GM21717 (cell line): Measurements from ENCODE around the gene SLC13A2.

Source experiments
- ATAC-seq: cut with Tn5 transposase; IDR thresholded peaks from one replicate; pipeline ENCODE4 v1.9.1; 2021; ENCODE audit warnings: mild to moderate bottlenecking, moderate library complexity; ENCODE audit not compliant: unreplicated experiment

Gene SLC13A2

GRCh38 chr17:28532050-28532960 lies 58.9 kb downstream of the SLC13A2 start:
- ATAC-seq, result no peak

- no peak for ATAC-seq
These were observed 59.8 kb downstream of the SLC13A2 start for GRCh38 chr17:28533091-28533807.

- no peak for ATAC-seq
These were observed 61.4 kb downstream of the SLC13A2 start for GRCh38 chr17:28534740-28535375.

GRCh38 chr17:28536532-28537218 lies 63.2 kb downstream of the SLC13A2 start:
- ATAC-seq, result no peak

GRCh38 chr17:28537219-28537610 lies 63.8 kb downstream of the SLC13A2 start:
- no peak for ATAC-seq

- ATAC-seq, result no peak
These were observed 65.0 kb downstream of the SLC13A2 start for GRCh38 chr17:28538296-28538895.

- ATAC-seq, result no peak
These were observed 66.8 kb downstream of the SLC13A2 start for GRCh38 chr17:28540231-28540630.

GRCh38 chr17:28541439-28541838 lies 68.0 kb downstream of the SLC13A2 start:
- ATAC-seq, result no peak

- ATAC-seq, result no peak
These were observed 71.1 kb downstream of the SLC13A2 start for GRCh38 chr17:28544402-28545140.

- no peak for ATAC-seq
These were observed 71.7 kb downstream of the SLC13A2 start for GRCh38 chr17:28545141-28545503.

GRCh38 chr17:28545787-28546415 lies 72.5 kb downstream of the SLC13A2 start:
- ATAC-seq, result no peak

- ATAC-seq, result no peak
These were observed 73.7 kb downstream of the SLC13A2 start for GRCh38 chr17:28547096-28547622.
